HG02870 (cell line): ENCODE measurements around the gene PRKAA1.

Source experiments
- ATAC-seq: cut with Tn5 transposase; IDR thresholded peaks from one replicate; pipeline ENCODE4 v1.9.1; 2021; ENCODE audit warnings: mild to moderate bottlenecking, moderate library complexity; ENCODE audit not compliant: unreplicated experiment

The PRKAA1 gene

GRCh38 chr5:40798012-40798800 lies at the start of gene PRKAA1:
Gene PRKAA1 (minus strand): TSS chr5:40798374. CDS start chr5:40798189, 185 bp downstream.
- peak; percentile 95 for ATAC-seq

GRCh38 chr5:40847525-40847924 lies 49.4 kb upstream of the PRKAA1 start:
- ATAC-seq = no peak

GRCh38 chr5:40846371-40846770 lies 48.2 kb upstream of the PRKAA1 start:
- no peak for ATAC-seq

GRCh38 chr5:40844565-40844964 lies 46.4 kb upstream of the PRKAA1 start:
- ATAC-seq = no peak

- ATAC-seq = no peak
These were observed 44.2 kb upstream of the PRKAA1 start for GRCh38 chr5:40842351-40842750.

GRCh38 chr5:40841068-40841805 lies 43.1 kb upstream of the PRKAA1 start, which contains the start of gene CARD6:
Gene CARD6 (plus strand): TSS chr5:40841367. CDS start chr5:40841383, 16 bp downstream.
- ATAC-seq = no peak

- ATAC-seq = no peak
These were observed 39.9 kb upstream of the PRKAA1 start for GRCh38 chr5:40838086-40838485.

- peak; percentile 90 for ATAC-seq
These were observed 36.9 kb upstream of the PRKAA1 start, which contains the start of gene RPL37 for GRCh38 chr5:40834849-40835787. Gene RPL37 (minus strand): TSS chr5:40835222. CDS start chr5:40835185, 37 bp downstream.

- ATAC-seq = no peak
These were observed 36.2 kb upstream of the PRKAA1 start for GRCh38 chr5:40834391-40834848.

GRCh38 chr5:40833712-40834229 lies 35.6 kb upstream of the PRKAA1 start:
- ATAC-seq = no peak

- ATAC-seq = no peak
These were observed 34.2 kb upstream of the PRKAA1 start for GRCh38 chr5:40832345-40832744.

GRCh38 chr5:40831346-40832210 lies 33.4 kb upstream of the PRKAA1 start:
- ATAC-seq = peak; percentile 37

- no peak for ATAC-seq
These were observed 31.8 kb upstream of the PRKAA1 start for GRCh38 chr5:40829748-40830533.

GRCh38 chr5:40828690-40829661 lies 30.8 kb upstream of the PRKAA1 start:
- ATAC-seq = no peak

GRCh38 chr5:40828021-40828631 lies 30.0 kb upstream of the PRKAA1 start:
- ATAC-seq = no peak

GRCh38 chr5:40827188-40827977 lies 29.2 kb upstream of the PRKAA1 start:
- ATAC-seq = no peak
